ENCODE measurements around the gene HINFP. TPM values are rescaled to one million over a fixed set of nuclear protein-coding genes. Genes with fewer than 3 reads are reported as not detected.
A peak's percentile ranks its signal among the peaks of the same experiment; 100 is the strongest.

Gene HINFP
- total and polyA plus RNA-seq, 9 of the 15 experiments (the other 6 are each of a cell fraction or from before 2014, with no cell fraction given), result 13.8 to 34.1 (median 22.5) TPM

GRCh38 chr11:119087747-119088241 lies 33.6 kb upstream of the HINFP start (continued):
- TF ChIP-seq REST (IDR thresholded peaks at IDR 0.05; ENCODE audit: borderline replicate concordance) (peak; percentile 44; the same call in 1 of the 2 replicates), REST (CRISPR knock-in tag; IDR thresholded peaks at IDR 0.05; ENCODE audit: low read depth) (no peak), RB1 (IDR thresholded peaks at IDR 0.05; ENCODE audit: low read depth) (peak; percentile 57; the same call in 1 of the 2 replicates), ZNF24 (IDR thresholded peaks at IDR 0.05) (peak; percentile 67; the same call in 1 of the 2 replicates), SP2 (IDR thresholded peaks at IDR 0.05; ENCODE audit: extremely low read depth, low read depth, low read length, poor library complexity, severe bottlenecking) (no peak), ZNF23 (CRISPR knock-in tag; IDR thresholded peaks at IDR 0.05) (no peak), MTA2 (IDR thresholded peaks at IDR 0.05; ENCODE audit: low read depth) (peak; percentile 97), BRD9 (IDR thresholded peaks at IDR 0.05; ENCODE audit: low read depth, partially characterized antibody) (no peak), ZNF217 (CRISPR knock-in tag; IDR thresholded peaks at IDR 0.05) (no peak), ZNF586 (CRISPR knock-in tag; conservative IDR thresholded peaks at IDR 0.05) (no peak), JUN (IDR thresholded peaks at IDR 0.05; ENCODE audit: borderline replicate concordance, low read depth, low read length) (peak; percentile 62; the same call in 1 of the 2 replicates), JUN (CRISPR knock-in tag; IDR thresholded peaks at IDR 0.05; ENCODE audit: borderline replicate concordance) (no peak), RAD51 (IDR thresholded peaks at IDR 0.05; ENCODE audit: borderline replicate concordance, low read depth) (no peak), TCF3 (CRISPR knock-in tag; IDR thresholded peaks at IDR 0.05) (peak; percentile 100), ZKSCAN8 (CRISPR knock-in tag; IDR thresholded peaks at IDR 0.05) (peak; percentile 79), KLF1 (tag; IDR thresholded peaks at IDR 0.05) (peak; percentile 100), ZC3H4 (CRISPR knock-in tag; IDR thresholded peaks at IDR 0.05; ENCODE audit: borderline replicate concordance) (no peak), CBX1 (IDR thresholded peaks at IDR 0.05; ENCODE audit: low read depth) (no peak), CLOCK (CRISPR knock-in tag; IDR thresholded peaks at IDR 0.05; ENCODE audit: borderline replicate concordance) (no peak), GABPB1 (CRISPR knock-in tag; IDR thresholded peaks at IDR 0.05) (peak; percentile 70), IFI16 (CRISPR knock-in tag; IDR thresholded peaks at IDR 0.05) (no peak)
